D721Med (cell line): Measurements from ENCODE around the gene FSIP1.

Experiments used
- DNase-seq: peaks from one replicate; pipeline ENCODE4 v3.0.0; 2011; ENCODE audit warnings: low spot score; ENCODE audit not compliant: insufficient read length
- FAIRE-seq: peaks from 2 replicates; lab custom pipeline; 2011; peaks lifted over from hg19 to GRCh38; lab: Jason Lieb, UNC
- CTCF ChIP-seq: IDR thresholded peaks from 2 replicates; pipeline ENCODE4 v1.5.1; 2012; ENCODE audit warnings: mild to moderate bottlenecking, control low read depth; ENCODE audit not compliant: insufficient read depth; ENCODE audit errors: missing control alignments

The FSIP1 gene

GRCh38 chr15:39578851-39579486 lies 203.7 kb downstream of the FSIP1 start:
- no peak for TF ChIP-seq CTCF
- FAIRE-seq (no peak), DNase-seq (no peak)

- DNase-seq (no peak), FAIRE-seq (no peak)
- no peak for TF ChIP-seq CTCF
Observed at GRCh38 chr15:39575180-39575579, 207.5 kb downstream of the FSIP1 start.

- TF ChIP-seq CTCF, result no peak
- no peak for DNase-seq
- FAIRE-seq, result no peak
Observed at GRCh38 chr15:39574427-39574826, 208.2 kb downstream of the FSIP1 start.

GRCh38 chr15:39573844-39574243 lies 208.8 kb downstream of the FSIP1 start:
- no peak for TF ChIP-seq CTCF
- no peak for FAIRE-seq
- DNase-seq, result no peak

GRCh38 chr15:39573287-39573686 lies 209.4 kb downstream of the FSIP1 start:
- DNase-seq (no peak), FAIRE-seq (no peak)
- no peak for TF ChIP-seq CTCF

- no peak for FAIRE-seq
- TF ChIP-seq CTCF, result no peak
- DNase-seq, result no peak
Observed at GRCh38 chr15:39565851-39566250, 216.8 kb downstream of the FSIP1 start.

GRCh38 chr15:39564972-39565665 lies 217.5 kb downstream of the FSIP1 start:
- DNase-seq (no peak), FAIRE-seq (no peak)
- TF ChIP-seq CTCF, result no peak
